H9 (cell line): Measurements from ENCODE around the gene TERT. TPM values are rescaled to one million over a fixed set of nuclear protein-coding genes. Genes with fewer than 3 reads are reported as not detected.

Experiments
- DNase-seq: peaks from one replicate; pipeline ENCODE4 v3.0.0-alpha.2; 2017
- H2AFZ ChIP-seq: one replicate; pipeline ENCODE4 v1.6.1; 2013; ENCODE audit warnings: mild to moderate bottlenecking, low read length, control low read depth, moderate library complexity
- H2AK5ac ChIP-seq: 2 replicates; pipeline ENCODE4 v1.6.1; 2013; ENCODE audit warnings: low read length, control low read depth, mixed read lengths; ENCODE audit not compliant: insufficient read length
- H2BK120ac ChIP-seq: one replicate; pipeline ENCODE4 v1.6.1; 2013; ENCODE audit warnings: low read depth, mild to moderate bottlenecking, low read length, control low read depth, inconsistent platforms; ENCODE audit not compliant: poor library complexity, severe bottlenecking
- H2BK12ac ChIP-seq: 2 replicates; pipeline ENCODE4 v1.6.1; 2013; ENCODE audit warnings: low read length, control low read depth, mixed read lengths, low read depth; ENCODE audit not compliant: insufficient read length
- H2BK15ac ChIP-seq: 2 replicates; pipeline ENCODE4 v1.6.1; 2013; ENCODE audit warnings: low read depth, low read length, control low read depth
- H2BK20ac ChIP-seq: one replicate; pipeline ENCODE4 v1.6.1; 2013; ENCODE audit warnings: low read depth, mild to moderate bottlenecking, low read length, control low read depth, inconsistent platforms; ENCODE audit not compliant: poor library complexity, severe bottlenecking
- H2BK5ac ChIP-seq: 2 replicates; pipeline ENCODE4 v1.6.1; 2013; ENCODE audit warnings: low read length, control low read depth, mixed read lengths; ENCODE audit not compliant: insufficient read length
- H3K14ac ChIP-seq: 2 replicates; pipeline ENCODE4 v1.6.1; 2013; ENCODE audit warnings: low read length, control low read depth; ENCODE audit not compliant: insufficient read depth
- H3K18ac ChIP-seq: 2 replicates; pipeline ENCODE4 v1.6.1; 2013; ENCODE audit warnings: low read depth, mild to moderate bottlenecking, mixed read lengths, low read length, control low read depth; ENCODE audit not compliant: insufficient read length
- H3K23ac ChIP-seq: 2 replicates; pipeline ENCODE4 v1.6.1; 2013; ENCODE audit warnings: low read length, control low read depth, mixed read lengths, low read depth; ENCODE audit not compliant: insufficient read length
- H3K23me2 ChIP-seq: 2 replicates; pipeline ENCODE4 v1.6.1; 2013; ENCODE audit warnings: low read depth, mild to moderate bottlenecking, mixed read lengths, low read length, control low read depth; ENCODE audit not compliant: insufficient read length, poor library complexity, severe bottlenecking
- H3K27ac ChIP-seq: 2 replicates; pipeline ENCODE4 v1.5.1; 2013; ENCODE audit warnings: low read length, control low read depth, mixed read lengths, low read depth; ENCODE audit not compliant: insufficient read length
- H3K27me3 ChIP-seq: 2 replicates; pipeline ENCODE4 v1.6.1; 2013; ENCODE audit warnings: low read length, control low read depth, inconsistent platforms; ENCODE audit not compliant: insufficient read depth
- H3K4ac ChIP-seq: 2 replicates; pipeline ENCODE4 v1.6.1; 2013; ENCODE audit warnings: low read depth, mild to moderate bottlenecking, control low read depth, inconsistent platforms, low read length, moderate library complexity
- H3K4me1 ChIP-seq: 2 replicates; pipeline ENCODE4 v1.6.1; 2013; ENCODE audit warnings: low read length, control low read depth, inconsistent platforms; ENCODE audit not compliant: insufficient read depth
- H3K4me2 ChIP-seq: 2 replicates; pipeline ENCODE4 v1.6.1; 2013; ENCODE audit warnings: low read length, control low read depth, mixed read lengths; ENCODE audit not compliant: insufficient read length, insufficient read depth
- H3K56ac ChIP-seq: 2 replicates; pipeline ENCODE4 v1.6.1; 2013; ENCODE audit warnings: low read depth, mild to moderate bottlenecking, mixed read lengths, low read length, control low read depth; ENCODE audit not compliant: insufficient read length
- H3K79me1 ChIP-seq: 2 replicates; pipeline ENCODE4 v1.6.1; 2013; ENCODE audit warnings: low read depth, mild to moderate bottlenecking, moderate library complexity, low read length, control low read depth, inconsistent platforms; ENCODE audit not compliant: insufficient read depth, poor library complexity, severe bottlenecking
- H3K79me2 ChIP-seq: 2 replicates; pipeline ENCODE4 v1.6.1; 2013; ENCODE audit warnings: low read length, control low read depth, inconsistent platforms; ENCODE audit not compliant: insufficient read depth
- H3K9ac ChIP-seq: 2 replicates; pipeline ENCODE4 v1.6.1; 2013; ENCODE audit warnings: low read length, control low read depth, mixed read lengths; ENCODE audit not compliant: insufficient read length; ENCODE audit errors: extremely low read depth
- H3K9me3 ChIP-seq: one replicate; pipeline ENCODE4 v1.6.1; 2013; ENCODE audit warnings: low read depth, low read length, inconsistent platforms; ENCODE audit not compliant: control insufficient read depth
- H3T11ph ChIP-seq: one replicate; pipeline ENCODE4 v1.6.1; 2013; ENCODE audit warnings: mild to moderate bottlenecking, low read length, control low read depth, inconsistent platforms
- H4K20me1 ChIP-seq: one replicate; pipeline ENCODE4 v1.6.1; 2013; ENCODE audit not compliant: control insufficient read depth, insufficient read length, insufficient read depth
- H4K5ac ChIP-seq: 2 replicates; pipeline ENCODE4 v1.6.1; 2013; ENCODE audit warnings: low read depth, mild to moderate bottlenecking, mixed read lengths, low read length, control low read depth; ENCODE audit not compliant: insufficient read length
- H4K8ac ChIP-seq: replicated peaks from 2 replicates; pipeline ENCODE4 v1.6.1; 2013; ENCODE audit warnings: low read length, control low read depth, mixed read lengths, low read depth; ENCODE audit not compliant: insufficient read length
- H4K91ac ChIP-seq: 2 replicates; pipeline ENCODE4 v1.6.1; 2013; ENCODE audit warnings: low read depth, mild to moderate bottlenecking, moderate library complexity, mixed read lengths, low read length, control low read depth; ENCODE audit not compliant: insufficient read length
- H3K27ac Mint-ChIP-seq, 3 experiments: 2 replicates in 2 of 3; 3 replicates in 1 of 3; pipeline ENCODE4 v1.8.0; 2020 to 2021; ENCODE audit warnings: mixed read lengths in 3 of 3, mild to moderate bottlenecking in 1 of 3, moderate library complexity in 1 of 3
- H3K27me3 Mint-ChIP-seq: 2 replicates; pipeline ENCODE4 v1.8.0; 2021; ENCODE audit warnings: low read depth, mild to moderate bottlenecking, moderate library complexity, mixed read lengths
- H3K36me3 Mint-ChIP-seq, 3 experiments: 2 replicates in 2 of 3; 3 replicates in 1 of 3; pipeline ENCODE4 v1.8.0; 2020 to 2021; ENCODE audit warnings: low read depth in 3 of 3, mixed read lengths in 3 of 3; ENCODE audit not compliant: insufficient read depth in 1 of 3
- H3K4me1 Mint-ChIP-seq, 2 experiments: 2 replicates each; pipeline ENCODE4 v1.8.0; 2020; ENCODE audit warnings: mixed read lengths in 2 of 2
- H3K4me3 Mint-ChIP-seq, 2 experiments: 2 replicates in 1 of 2; 3 replicates in 1 of 2; pipeline ENCODE4 v1.8.0; 2020 to 2021; ENCODE audit warnings: mild to moderate bottlenecking in 2 of 2, mixed read lengths in 2 of 2, moderate library complexity in 1 of 2
- H3K9me3 Mint-ChIP-seq, 2 experiments: 2 replicates in 1 of 2; 3 replicates in 1 of 2; pipeline ENCODE4 v1.8.0; 2020; ENCODE audit warnings: mild to moderate bottlenecking in 2 of 2, mixed read lengths in 2 of 2, moderate library complexity in 1 of 2
- CTCF ChIP-seq: fragments of 200-600 bp; sonication (generic); conservative IDR thresholded peaks from 3 replicates; pipeline ENCODE4 v1.8.0; 2021; ENCODE audit warnings: antibody characterized with exemption, mild to moderate bottlenecking
- WGBS: extraction: QIAGEN DNeasy Blood & Tissue Kit; methylation state at CpG from one replicate; pipeline ENCODE4 v1.1.7; 2013; ENCODE audit warnings: missing lambda C conversion rate, low lambda C conversion rate, mixed read lengths; ENCODE audit not compliant: insufficient read length; ENCODE audit errors: extremely low coverage; 5-methylcytosine and 5-hydroxymethylcytosine counted together
- total RNA-seq: library from RNA; stranded (reverse); gene quantifications from 2 replicates; pipeline ENCODE4 v1.2.1, GENCODE V29; 2021

The TERT gene
- total RNA-seq, 1 experiment from 2014 or later = 15.5 TPM

GRCh38 chr5:1310118-1310517 lies 15.2 kb upstream of the TERT start:
- no peak overlapping the region for H3K27ac ChIP-seq
- H2BK12ac ChIP-seq = no peak overlapping the region
- no peaks in the 10 kb centered on the region for H3K27me3 ChIP-seq
- no peak overlapping the region for H4K5ac ChIP-seq
- no peak overlapping the region for H2BK5ac ChIP-seq
- Mint-ChIP-seq H3K36me3 (peaks cover 0 to 2% (median 0%) of the 10 kb centered on the region in 3 experiments; a peak in 1 of 7 replicates), H3K9me3 (peaks cover 8 to 17% of the 10 kb centered on the region in 2 experiments), H3K4me1 (peaks cover 5 to 12% of the 10 kb centered on the region in 2 experiments), H3K4me3 (no peak overlapping the region; a peak in 1 of 5 replicates), H3K27ac (no peak overlapping the region), H3K27me3 (peaks cover 12% of the 10 kb centered on the region)
- no peak overlapping the region for H2AK5ac ChIP-seq
- no peaks in the 10 kb centered on the region for H3K79me2 ChIP-seq
- H2BK15ac ChIP-seq = no peak overlapping the region
- H2BK120ac ChIP-seq = no peak overlapping the region
- no peak overlapping the region for H3K56ac ChIP-seq
- no peaks in the 10 kb centered on the region for H3K23me2 ChIP-seq
- H3T11ph ChIP-seq = no peak overlapping the region
- no peaks in the 10 kb centered on the region for H3K79me1 ChIP-seq
- no CpG with 5 or more reads among the region's 7 CpGs for WGBS
- no peak overlapping the region for H3K9ac ChIP-seq
- TF ChIP-seq CTCF = no peak
- DNase-seq = no peak
- no peak overlapping the region for H2AFZ ChIP-seq
- H4K8ac ChIP-seq = no peak overlapping the region
- H4K91ac ChIP-seq = no peak overlapping the region
- H3K4me1 ChIP-seq = no peaks in the 10 kb centered on the region
- H3K18ac ChIP-seq = no peak overlapping the region
- no peak overlapping the region for H3K4ac ChIP-seq
- H2BK20ac ChIP-seq = no peak overlapping the region
- H3K4me2 ChIP-seq = no peak overlapping the region
- H3K9me3 ChIP-seq = no peaks in the 10 kb centered on the region
- H3K14ac ChIP-seq = no peak overlapping the region
- no peak overlapping the region for H3K23ac ChIP-seq
- H4K20me1 ChIP-seq = no peaks in the 10 kb centered on the region
